Panc1 (cell line): ENCODE results near the gene TMEM19. TPM values are rescaled to one million over a fixed set of nuclear protein-coding genes. Genes with fewer than 3 reads are reported as not detected.

Experiments
- ATAC-seq: fragments of 200-7000 bp; cut with Tn5 transposase; 2 replicates; pipeline ENCODE4 v1.9.1; 2020; ENCODE audit warnings: mild to moderate bottlenecking, moderate library complexity
- Bru-seq: library from RNA; stranded (reverse); fragments of 400-500 nt; gene quantifications from one replicate; lab custom pipeline; 2021; lab: Mats Ljungman, UMichigan
- BruChase-seq, 2 experiments: library from RNA; stranded (reverse); fragments of 400-500 nt; gene quantifications; one replicate each; lab custom pipeline; 2021; lab: Mats Ljungman, UMichigan
- BruUV-seq: library from RNA; stranded (reverse); fragments of 400-500 nt; replicated peaks from 2 replicates; lab custom pipeline; 2021; lab: Mats Ljungman, UMichigan
- CTCF ChIA-PET: fragments of 300-600 bp; sonication (Branson Sonifier 250); formaldehyde crosslinking; loops from one replicate; lab custom pipeline; 2022; ENCODE audit warnings: antibody characterized with exemption; lab: Charles Lee
- POLR2A ChIA-PET: fragments of 300-600 bp; sonication (Branson Sonifier 250); formaldehyde crosslinking; loops from one replicate; lab custom pipeline; 2022; ENCODE audit warnings: antibody characterized with exemption; lab: Charles Lee
- DNase-seq: peaks from one replicate; pipeline ENCODE4 v3.0.0-alpha.2; 2010; ENCODE audit warnings: low read depth, low spot score
- H3K27ac ChIP-seq: 2 replicates; pipeline ENCODE4 v1.5.1; 2011; ENCODE audit warnings: mild to moderate bottlenecking, low read length, inconsistent platforms
- H3K27me3 ChIP-seq: fragments of 200-500 bp; sonication (Bioruptor generic); 2 replicates; pipeline ENCODE4 v1.6.0; 2014; ENCODE audit warnings: low read length, inconsistent platforms; ENCODE audit not compliant: control insufficient read depth, insufficient read depth
- H3K36me3 ChIP-seq: fragments of 200-500 bp; sonication (Bioruptor generic); 2 replicates; pipeline ENCODE4 v1.5.1; 2014; ENCODE audit warnings: inconsistent platforms, mild to moderate bottlenecking, low read length, moderate library complexity; ENCODE audit not compliant: control insufficient read depth, insufficient read depth
- H3K4me1 ChIP-seq: 2 replicates; pipeline ENCODE4 v1.5.1; 2011; ENCODE audit warnings: inconsistent platforms, mild to moderate bottlenecking, low read length, moderate library complexity; ENCODE audit not compliant: control insufficient read depth, insufficient read depth
- H3K4me3 ChIP-seq, 2 experiments: 2 replicates each; pipeline ENCODE4 v1.5.1; 2011 to 2012; ENCODE audit warnings: low read depth in 2 of 2, low read length in 2 of 2, mild to moderate bottlenecking in 2 of 2, inconsistent platforms in 1 of 2, moderate library complexity in 1 of 2
- H3K9me3 ChIP-seq: fragments of 200-500 bp; sonication (Bioruptor generic); 2 replicates; pipeline ENCODE4 v1.5.1; 2014; ENCODE audit warnings: low read depth, mild to moderate bottlenecking, inconsistent platforms, low read length, moderate library complexity; ENCODE audit not compliant: control insufficient read depth, insufficient read depth
- CTCF ChIP-seq: fragments of 450-650 bp; IDR thresholded peaks from 2 replicates; pipeline ENCODE4 v1.5.1; 2017; ENCODE audit warnings: mild to moderate bottlenecking
- POLR2AphosphoS5 ChIP-seq: IDR thresholded peaks from 2 replicates; pipeline ENCODE4 v1.6.1; 2012; ENCODE audit warnings: mild to moderate bottlenecking, low read depth, low read length, moderate library complexity
- REST ChIP-seq, 2 experiments: IDR thresholded peaks; 2 replicates each; pipeline ENCODE4 v1.6.1; 2011 to 2012; ENCODE audit warnings: low read depth in 2 of 2, control low read depth in 1 of 2, low read length in 1 of 2, mild to moderate bottlenecking in 1 of 2, moderate library complexity in 1 of 2; ENCODE audit not compliant: insufficient read depth in 1 of 2
- SIN3A ChIP-seq: IDR thresholded peaks from 2 replicates; pipeline ENCODE4 v1.6.1; 2012; ENCODE audit warnings: low read depth, mild to moderate bottlenecking, low read length, moderate library complexity, borderline replicate concordance; ENCODE audit not compliant: insufficient read depth
- TCF7L2 ChIP-seq: IDR thresholded peaks from 2 replicates; pipeline ENCODE4 v1.6.1; 2011; ENCODE audit warnings: mild to moderate bottlenecking, low read depth, low read length, inconsistent platforms
- in situ Hi-C: cut with HindIII; loops from 2 replicates; pipeline ENCODE4 v1.10.0; 2016; ENCODE audit warnings: low sequenced_read_pairs, low pct_unique_long_range_greater_than_20kb
- intact Hi-C: fragments of 100-400 bp; cut with micrococcal nuclease; formaldehyde crosslinking; loops from one replicate; pipeline ENCODE4 v1.10.0; 2022; ENCODE audit not compliant: unreplicated experiment
- long read RNA-seq: library from polyadenylated mRNA; unstranded; transcript quantifications from one replicate; pipeline ENCODE4 v2.0.0, GENCODE V29; 2021; ENCODE audit not compliant: unreplicated experiment
- polyA plus RNA-seq: library from polyadenylated mRNA; unstranded; fragments of >200 nt; gene quantifications from one replicate; pipeline ENCODE4 v1.2.1, GENCODE V29; 2012; ENCODE audit warnings: missing spikeins; ENCODE audit not compliant: insufficient read length
- total RNA-seq: library from RNA; stranded (reverse); gene quantifications from one replicate; pipeline ENCODE4 v1.2.1, GENCODE V29; 2021; ENCODE audit not compliant: unreplicated experiment

The TMEM19 gene
- total RNA-seq: 72.8 TPM
- 39.6 TPM for polyA plus RNA-seq
- percentile 73 among the genes with signal in this experiment for Bru-seq, nascent RNA
- percentile 92 among the genes with signal in this experiment for BruChase-seq, experiment 1, labeled RNA remaining after a 2-hour chase
- BruChase-seq, experiment 2, labeled RNA remaining after a 6-hour chase: percentile 98 among the genes with signal in this experiment
- long read RNA-seq, full-length matches to known transcripts: 78 of 120 reads
- long read RNA-seq, partial matches to known transcripts: 19 of 120 reads
- long read RNA-seq, other reads (novel, unspliced or antisense): 23 of 120 reads

GRCh38 chr12:71685914-71686657, at the start of gene TMEM19:
TSS of gene TMEM19 (plus strand) at chr12:71686082. CDS start at chr12:71686681, 599 bp downstream.
- POLR2A ChIA-PET: interaction anchor here (0.6 to 1.8 kb wide), 2 partner anchors 22 to 73 kb away, joined by 6 to 16 read pairs; partner anchors contain the start of genes THAP2 and ZFC3H1
- Histone ChIP-seq H3K4me1 (peaks cover 10% of the 10 kb centered on the region), H3K36me3 (no peaks in the 10 kb centered on the region), H3K27me3 (no peaks in the 10 kb centered on the region), H3K27ac (peak within 1 kb of the TSS; percentile 96), H3K9me3 (no peaks in the 10 kb centered on the region), H3K4me3 (peak within 1 kb of the TSS; percentile 76)
- peak; percentile 98 for ATAC-seq
- TF ChIP-seq CTCF (peak; percentile 68), REST (IDR thresholded peaks at IDR 0.05; ENCODE audit: insufficient read depth in 1 of 2, low read depth in 2 of 2, low read length in 1 of 2) (no peak), SIN3A (peak; percentile 43; the same call in 1 of the 2 replicates), TCF7L2 (no peak), POLR2AphosphoS5 (peak; percentile 89)
- CTCF ChIA-PET: interaction anchor here (1.9 kb wide), 1 partner anchor 61 kb away, joined by 10 read pairs; no protein-coding TSS in a partner anchor
- BruUV-seq: no TSS peak
- no peak for DNase-seq
- intact Hi-C loops (no loop called here), in situ Hi-C loops (no loop called here)

- BruUV-seq: no TSS peak
- TF ChIP-seq POLR2AphosphoS5 (no peak), REST (IDR thresholded peaks at IDR 0.05; ENCODE audit: insufficient read depth in 1 of 2, low read depth in 2 of 2, low read length in 1 of 2) (no peak), CTCF (peak; percentile 81)
- DNase-seq (peak; percentile 27), ATAC-seq (peak; percentile 48; the same call in 1 of the 2 replicates)
- Histone ChIP-seq H3K36me3 (peaks cover 69% of the 10 kb centered on the region), H3K9me3 (no peaks in the 10 kb centered on the region), H3K4me1 (no peaks in the 10 kb centered on the region; the same call in 1 of the 2 replicates), H3K27ac (peak overlapping the region; percentile 36; the same call in 1 of the 2 replicates), H3K4me3 (no peak overlapping the region), H3K27me3 (no peaks in the 10 kb centered on the region)
- POLR2A ChIA-PET: interaction anchor here (0.7 kb wide), 1 partner anchor 400 kb away, joined by 3 read pairs; no protein-coding TSS in a partner anchor
- intact Hi-C loops: loop anchor here (5.0 kb wide), 2 partner anchors 111 to 219 kb away; no protein-coding TSS in a partner anchor
- CTCF ChIA-PET: interaction anchor here (0.5 to 1.4 kb wide), 7 partner anchors 24 to 111 kb away, joined by 3 to 13 read pairs (median 4); no protein-coding TSS in a partner anchor
- in situ Hi-C loops: no loop called here
These were observed 49.2 kb upstream of the TMEM19 start for GRCh38 chr12:71636704-71637115.
